Right cardiac atrium (tissue), 5 donors: Measurements from ENCODE around the gene INHBA. TPM values are rescaled to one million over a fixed set of nuclear protein-coding genes. Genes with fewer than 3 reads are reported as not detected.

Experiments used
- ATAC-seq, 2 donors: fragments of 200-7000 bp; cut with Tn5 transposase; one replicate each; pipeline versions ENCODE4 v1.8.0 to v1.9.1; 2020; ENCODE audit warnings: moderate library complexity in 2 of 2, mild to moderate bottlenecking in 1 of 2
- DNase-seq, 3 donors: peaks; one replicate each; pipeline ENCODE4 v3.0.0-alpha.2; 2020
- H3K27ac ChIP-seq: one replicate; pipeline ENCODE4 v1.5.1; 2013; ENCODE audit warnings: mild to moderate bottlenecking, low read length, control low read depth, moderate library complexity
- H3K27me3 ChIP-seq: one replicate; pipeline ENCODE4 v1.6.1; 2013; ENCODE audit not compliant: control insufficient read depth, insufficient read depth
- H3K4me1 ChIP-seq: one replicate; pipeline ENCODE4 v1.6.1; 2013; ENCODE audit warnings: low read length; ENCODE audit not compliant: control insufficient read depth, insufficient read depth
- H3K4me3 ChIP-seq: one replicate; pipeline ENCODE4 v1.5.1; 2013; ENCODE audit warnings: low read length, control low read depth
- H3K9me3 ChIP-seq: one replicate; pipeline ENCODE4 v1.6.1; 2013; ENCODE audit warnings: low read length; ENCODE audit not compliant: control insufficient read depth
- WGBS: extraction: QIAGEN DNeasy Blood & Tissue Kit; methylation state at CpG from one replicate; pipeline ENCODE4 v1.1.7; 2013; 5-methylcytosine and 5-hydroxymethylcytosine counted together
- intact Hi-C, 4 donors: fragments of 100-400 bp; cut with DNase I; formaldehyde crosslinking; loops; one replicate each; pipeline versions ENCODE4 v1.11.0 to v1.14.0; 2022 to 2023
- polyA plus RNA-seq: library from polyadenylated mRNA; stranded (reverse); fragments of 200-250 nt; gene quantifications from one replicate; pipeline ENCODE4 v1.2.3, GENCODE V29; 2013
- total RNA-seq, 4 donors: library from RNA; stranded (reverse); fragmentation: NEBNext Ultra II Directional; extraction: Animal tissue kit (Norgen Biotek cat#: 25700); gene quantifications; one replicate each; pipeline ENCODE4 v1.2.1, GENCODE V29; 2021
- donor health status: healthy with polysubstance abuse.
- donor health status: DM: no; HTN: yes; CAD: no.
- donor health status: DM: no; HTN: no; CAD: no.
- donor health status: DM: no; HTN: yes; CAD: no; lungs with severe emphysema.
- donor health status: DM: yes; HTN: yes; CAD: no.

Gene INHBA
- total and polyA plus RNA-seq, 5 donors: 3.3 to 66.4 (median 38.9) TPM

DNA sequence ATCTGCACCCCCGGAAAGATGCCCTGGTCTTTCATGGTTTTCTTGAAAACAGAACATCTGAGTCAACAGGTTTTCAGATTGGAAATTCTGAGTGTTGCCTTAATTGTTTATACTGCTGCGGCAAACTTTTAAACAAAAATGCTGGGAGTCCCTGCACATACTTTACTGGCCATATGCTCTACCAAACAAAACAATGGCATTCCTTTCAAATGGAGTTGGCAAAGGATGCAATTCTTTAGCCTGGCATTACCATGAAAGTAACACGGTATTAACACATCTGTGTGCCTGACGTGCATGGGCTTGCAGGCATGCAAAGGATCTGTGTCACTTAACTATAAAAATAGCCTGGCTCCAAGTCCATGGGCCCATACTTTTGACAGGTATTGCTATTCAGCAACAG, 4.2 kb downstream of the INHBA start:
- peaks cover 3% of the 10 kb centered on the region for H3K4me1 ChIP-seq
- 39% methylated on average over 4 of the region's 4 CpGs for whole genome bisulfite sequencing
- peak overlapping the region; percentile 70 for H3K4me3 ChIP-seq
- no peaks in the 10 kb centered on the region for H3K9me3 ChIP-seq
- intact Hi-C loops: loop anchor here in 1 of 4 donors (10.0 kb wide), 1 partner anchor 694 kb away; no protein-coding TSS in a partner anchor
- DNase-seq: no peak
- no peak for ATAC-seq
- no peaks in the 10 kb centered on the region for H3K27me3 ChIP-seq
- H3K27ac ChIP-seq: no peak overlapping the region

DNA sequence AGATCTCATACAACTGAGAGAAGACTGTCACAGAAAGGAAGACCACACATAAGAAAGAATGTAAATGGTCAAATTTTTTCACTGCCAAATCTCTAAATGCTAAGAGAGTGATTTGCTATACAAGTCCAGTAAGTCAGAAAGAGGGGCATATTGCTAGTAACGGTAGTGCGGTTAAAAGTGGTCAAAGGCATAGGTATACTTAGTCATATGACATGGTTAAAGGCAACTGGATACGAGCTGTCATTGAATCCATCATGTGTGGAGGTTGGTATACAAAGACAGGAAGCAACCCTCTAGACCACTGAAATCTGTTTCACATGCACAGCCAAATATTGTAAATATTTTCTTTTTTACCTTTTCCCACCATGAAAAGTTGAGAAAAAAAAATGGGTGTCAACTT, 4.8 kb downstream of the INHBA start:
- no peak overlapping the region for H3K4me3 ChIP-seq
- 76% methylated on average over 3 of the region's 3 CpGs for WGBS
- no peaks in the 10 kb centered on the region for H3K27me3 ChIP-seq
- intact Hi-C loops: loop anchor here in 1 of 4 donors (10.0 kb wide), 1 partner anchor 693 kb away; no protein-coding TSS in a partner anchor
- no peaks in the 10 kb centered on the region for H3K9me3 ChIP-seq
- peaks cover 3% of the 10 kb centered on the region for H3K4me1 ChIP-seq
- no peak overlapping the region for H3K27ac ChIP-seq
- ATAC-seq: no peak
- DNase-seq: no peak

DNA sequence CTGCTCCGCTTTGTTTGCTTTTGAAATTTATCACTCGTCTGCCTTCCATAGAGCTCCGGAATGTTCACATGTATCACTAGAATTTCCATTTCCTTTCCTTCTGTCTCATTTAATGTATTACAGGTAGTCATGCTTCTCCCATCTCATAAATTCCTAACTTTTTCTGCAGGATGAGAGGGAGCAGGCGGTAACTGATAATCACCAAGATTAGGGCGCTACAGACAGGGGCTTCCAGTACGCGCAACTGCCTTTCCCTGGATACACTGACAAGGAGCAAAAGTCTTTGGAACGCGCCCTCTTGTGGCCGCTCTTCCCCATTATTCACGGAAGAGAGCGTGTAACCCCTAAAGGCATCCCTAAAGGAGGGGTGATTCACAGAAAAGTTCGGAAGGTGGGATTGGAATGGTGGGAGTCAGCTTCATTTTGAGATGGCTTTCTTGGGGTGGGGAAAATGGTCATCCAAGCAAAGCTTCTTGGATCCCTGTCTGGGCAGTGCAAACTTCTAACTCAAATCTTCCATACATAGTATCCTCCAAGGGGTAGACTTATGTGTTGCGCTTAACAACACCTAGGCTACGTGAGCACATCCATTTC, 6.5 kb downstream of the INHBA start:
- no peak overlapping the region for H3K27ac ChIP-seq
- 19% methylated on average over 15 of the region's 15 CpGs for WGBS
- no peaks in the 10 kb centered on the region for H3K9me3 ChIP-seq
- peak; percentile 68 to 78 for ATAC-seq
- peaks cover 3% of the 10 kb centered on the region for H3K4me1 ChIP-seq
- peak; percentile 77 to 94 (median 88) for DNase-seq
- no peaks in the 10 kb centered on the region for H3K27me3 ChIP-seq
- H3K4me3 ChIP-seq: peak overlapping the region; percentile 40
- intact Hi-C loops: loop anchor here in 1 of 4 donors (10.0 kb wide), 1 partner anchor 692 kb away; no protein-coding TSS in a partner anchor

DNA sequence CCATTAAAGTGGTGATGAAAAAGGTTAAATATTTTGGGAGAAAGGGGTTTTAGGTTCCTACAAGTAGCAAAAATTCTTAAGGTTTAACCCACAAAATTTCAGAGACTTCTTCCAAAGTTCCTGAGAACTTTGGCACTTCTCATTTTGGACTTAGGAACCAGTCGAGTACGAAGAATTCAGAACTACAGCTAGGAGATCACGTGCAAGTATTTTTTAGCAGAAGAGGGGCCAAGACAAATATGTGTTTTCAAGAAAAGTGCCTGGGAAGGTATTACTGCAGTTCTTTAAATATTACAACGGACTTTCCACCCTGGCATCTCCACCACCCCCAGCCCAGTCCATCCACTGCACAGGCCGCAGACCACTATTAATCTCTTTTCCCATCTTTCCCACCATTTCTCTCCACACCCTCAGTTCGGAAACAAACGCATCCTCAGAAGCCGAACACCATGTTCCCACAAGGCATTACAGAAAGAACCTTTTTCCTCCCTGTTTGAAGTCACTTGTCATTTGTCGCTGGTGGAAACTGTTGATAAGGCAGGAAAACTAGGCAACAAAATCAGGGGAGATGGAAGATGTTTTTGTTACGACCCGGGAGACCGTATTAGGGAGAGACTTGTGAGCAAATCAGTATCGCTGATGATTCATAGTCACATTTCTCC, 7.1 kb downstream of the INHBA start:
- DNase-seq (no peak), ATAC-seq (peak; percentile 34 to 42)
- intact Hi-C loops: loop anchor here in 1 of 4 donors (10.0 kb wide), 1 partner anchor 691 kb away; no protein-coding TSS in a partner anchor
- no peaks in the 10 kb centered on the region for H3K27me3 ChIP-seq
- no peak overlapping the region for H3K27ac ChIP-seq
- peaks cover 3% of the 10 kb centered on the region for H3K4me1 ChIP-seq
- WGBS: 33% methylated on average over 13 of the region's 13 CpGs
- H3K4me3 ChIP-seq: peak overlapping the region; percentile 40
- no peaks in the 10 kb centered on the region for H3K9me3 ChIP-seq

DNA sequence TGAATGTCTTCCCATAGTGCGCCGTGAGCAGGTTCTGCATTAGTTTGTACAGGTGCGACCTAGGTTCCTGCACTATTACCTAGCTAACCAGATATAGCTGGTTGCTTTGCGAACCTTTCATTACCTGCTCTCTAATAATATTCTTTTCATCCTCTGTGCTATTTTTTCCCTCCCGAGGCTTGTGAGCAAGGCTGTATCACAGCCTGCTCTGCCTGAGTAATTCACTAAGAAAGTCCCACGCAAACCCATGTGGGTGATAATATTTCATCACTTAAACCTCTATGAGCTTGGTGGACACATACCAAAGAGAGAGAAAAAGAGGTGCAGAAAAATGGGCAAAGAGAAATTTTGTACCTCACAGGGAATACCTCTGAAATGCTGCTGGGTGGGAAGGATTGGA, 8.4 kb downstream of the INHBA start:
- Histone ChIP-seq H3K27ac (no peak overlapping the region), H3K4me3 (no peak overlapping the region), H3K27me3 (no peaks in the 10 kb centered on the region), H3K9me3 (no peaks in the 10 kb centered on the region), H3K4me1 (no peaks in the 10 kb centered on the region)
- 90% methylated on average over 6 of the region's 6 CpGs for WGBS
- intact Hi-C loops: loop anchor here in 1 of 4 donors (10.0 kb wide), 1 partner anchor 690 kb away; no protein-coding TSS in a partner anchor
- ATAC-seq (no peak), DNase-seq (no peak)

DNA sequence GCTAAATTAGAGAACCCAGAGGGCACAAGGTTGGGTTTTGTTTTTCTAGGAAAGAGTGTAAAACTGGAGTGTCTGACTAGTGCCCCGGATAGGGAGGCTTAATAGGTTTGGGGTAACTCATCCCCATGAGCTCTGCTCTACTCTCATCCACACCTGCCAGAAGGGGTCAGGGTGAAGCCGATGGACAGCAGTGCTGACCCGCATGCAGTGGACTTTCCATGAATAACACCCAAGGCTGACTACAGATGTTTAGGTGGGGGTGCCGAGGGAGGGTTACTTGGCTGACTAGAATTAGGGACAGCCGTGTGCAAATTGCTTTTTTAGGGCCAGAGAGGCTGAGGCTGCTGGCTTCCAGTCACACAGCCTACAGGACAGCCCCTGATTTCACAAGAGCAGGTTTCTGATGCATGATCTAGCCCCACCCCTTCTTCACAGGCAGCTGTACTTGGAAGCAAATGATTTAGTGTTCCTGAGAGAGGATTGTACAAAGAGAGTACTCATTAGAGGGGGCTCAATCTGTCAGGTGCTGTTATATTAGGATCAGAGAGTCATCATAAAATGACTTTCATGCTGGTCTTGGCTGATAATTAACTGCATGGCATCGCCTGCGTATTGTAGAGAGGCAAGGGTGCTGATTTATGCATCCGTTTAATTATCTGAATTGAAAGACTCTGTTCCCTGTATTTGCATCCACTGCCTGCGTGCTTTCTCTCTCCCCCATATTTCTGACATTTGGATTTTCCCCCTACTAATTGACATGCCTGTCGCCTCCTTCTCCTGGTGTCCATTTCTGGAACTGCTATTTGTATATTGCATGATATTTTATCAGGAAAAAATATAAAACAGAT, 9.5 kb downstream of the INHBA start:
- ATAC-seq (peak; percentile 39 to 55), DNase-seq (peak in 2 of 3 donors; percentile 24 to 53)
- no peak overlapping the region for H3K27ac ChIP-seq
- intact Hi-C loops: loop anchor here in 1 of 4 donors (10.0 kb wide), 1 partner anchor 689 kb away; no protein-coding TSS in a partner anchor
- H3K4me3 ChIP-seq: no peak overlapping the region
- H3K4me1 ChIP-seq: no peaks in the 10 kb centered on the region
- no peaks in the 10 kb centered on the region for H3K27me3 ChIP-seq
- WGBS: 78% methylated on average over 10 of the region's 10 CpGs
- no peaks in the 10 kb centered on the region for H3K9me3 ChIP-seq

DNA sequence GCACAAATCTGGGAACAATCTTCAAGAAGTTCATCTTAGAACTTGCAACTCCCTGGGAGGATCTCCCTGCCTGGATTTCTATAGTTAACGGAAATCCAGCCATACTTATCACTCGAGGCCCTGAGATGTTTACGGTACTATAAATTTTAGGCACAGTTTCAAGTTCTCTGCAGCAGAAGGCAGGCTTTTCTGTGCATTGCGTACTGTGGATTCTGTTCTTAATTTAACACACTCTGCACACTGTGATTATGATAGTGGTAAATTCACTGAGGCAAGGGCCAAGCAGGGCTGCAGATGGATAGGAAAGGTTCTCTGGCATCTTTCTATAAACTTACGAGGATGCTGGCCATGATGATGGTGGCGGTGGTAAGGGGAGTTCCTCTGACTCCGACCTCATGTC, 10.6 kb downstream of the INHBA start:
- DNase-seq: no peak
- 34% methylated on average over 7 of the region's 7 CpGs for WGBS
- no peaks in the 10 kb centered on the region for H3K4me1 ChIP-seq
- H3K9me3 ChIP-seq: no peaks in the 10 kb centered on the region
- H3K27ac ChIP-seq: no peak overlapping the region
- intact Hi-C loops: loop anchor here in 1 of 4 donors (10.0 kb wide), 1 partner anchor 687 kb away; no protein-coding TSS in a partner anchor
- no peak for ATAC-seq
- no peaks in the 10 kb centered on the region for H3K27me3 ChIP-seq
- no peak overlapping the region for H3K4me3 ChIP-seq

DNA sequence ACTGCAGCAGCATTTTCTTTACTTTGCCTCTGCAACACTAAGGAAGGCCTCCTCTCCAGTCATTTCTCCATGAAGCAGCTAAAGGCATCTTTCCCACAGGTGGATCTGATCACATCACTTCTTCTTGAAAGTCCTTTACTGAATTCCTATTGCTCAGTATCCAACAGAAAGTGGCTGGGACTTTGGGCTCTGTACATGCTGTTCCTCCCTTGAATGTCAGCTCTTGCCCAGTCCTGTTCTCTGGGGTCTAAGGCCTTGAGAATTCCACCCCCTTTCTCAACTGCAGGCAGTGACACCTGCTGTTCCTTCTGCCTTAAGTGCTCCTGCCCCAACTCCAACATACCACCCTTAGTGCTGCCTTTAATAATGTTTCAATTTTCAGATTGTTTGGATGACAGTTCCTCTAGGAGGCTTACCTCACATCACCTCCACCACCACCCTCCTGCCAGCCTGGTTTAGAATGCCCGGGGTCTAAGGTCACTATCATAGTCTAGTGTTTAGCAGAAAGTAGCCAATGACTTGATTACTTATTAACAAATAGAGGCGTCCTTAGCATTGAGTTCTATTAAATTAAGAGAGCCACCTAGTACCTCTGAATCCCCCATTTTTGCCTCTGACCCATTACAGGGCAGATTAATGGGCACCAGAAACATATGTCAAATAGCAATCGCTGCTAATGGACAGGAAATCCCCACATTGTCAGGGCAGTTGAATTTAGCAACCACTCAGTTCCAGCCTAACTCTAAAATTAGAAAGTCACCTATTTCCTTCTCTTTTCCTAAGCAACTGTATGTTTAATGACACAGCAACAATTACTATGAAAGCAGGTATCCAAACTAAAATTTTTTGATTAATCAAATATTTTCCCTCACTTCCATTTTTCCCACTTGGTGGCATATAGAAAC, 11.4 kb downstream of the INHBA start:
- no peaks in the 10 kb centered on the region for H3K9me3 ChIP-seq
- no peak overlapping the region for H3K4me3 ChIP-seq
- H3K27me3 ChIP-seq: no peaks in the 10 kb centered on the region
- H3K27ac ChIP-seq: no peak overlapping the region
- no peak for ATAC-seq
- WGBS: 71% methylated on average over 3 of the region's 3 CpGs
- no peaks in the 10 kb centered on the region for H3K4me1 ChIP-seq
- intact Hi-C loops: loop anchor here in 1 of 4 donors (10.0 kb wide), 1 partner anchor 687 kb away; no protein-coding TSS in a partner anchor
- DNase-seq: no peak

DNA sequence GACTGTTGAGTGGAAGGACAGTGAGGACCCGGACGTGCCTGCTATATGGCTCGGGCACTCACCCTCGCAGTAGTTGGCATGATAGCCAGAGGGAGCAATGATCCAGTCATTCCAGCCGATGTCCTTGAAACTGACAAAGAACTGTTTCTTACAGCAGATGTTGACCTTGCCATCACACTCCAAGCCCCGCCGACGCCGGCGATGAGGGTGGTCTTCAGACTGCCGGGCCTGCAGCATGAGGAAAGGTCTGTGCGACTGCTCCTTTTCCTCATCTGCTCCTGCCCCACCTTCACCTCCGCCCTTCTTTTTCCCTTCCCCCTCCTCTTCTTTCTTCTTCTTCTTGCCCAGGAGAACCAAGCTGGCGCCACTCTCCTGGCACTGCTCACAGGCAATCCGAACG, 13.1 kb downstream of the INHBA start:
- Histone ChIP-seq H3K27me3 (no peaks in the 10 kb centered on the region), H3K4me1 (no peaks in the 10 kb centered on the region), H3K4me3 (no peak overlapping the region), H3K9me3 (no peaks in the 10 kb centered on the region), H3K27ac (no peak overlapping the region)
- ATAC-seq: peak in 1 of 2 donors; percentile 5
- no peak for DNase-seq
- 93% methylated on average over 16 of the region's 16 CpGs for WGBS
- intact Hi-C loops: loop anchor here in 1 of 4 donors (10.0 kb wide), 1 partner anchor 685 kb away; no protein-coding TSS in a partner anchor

DNA sequence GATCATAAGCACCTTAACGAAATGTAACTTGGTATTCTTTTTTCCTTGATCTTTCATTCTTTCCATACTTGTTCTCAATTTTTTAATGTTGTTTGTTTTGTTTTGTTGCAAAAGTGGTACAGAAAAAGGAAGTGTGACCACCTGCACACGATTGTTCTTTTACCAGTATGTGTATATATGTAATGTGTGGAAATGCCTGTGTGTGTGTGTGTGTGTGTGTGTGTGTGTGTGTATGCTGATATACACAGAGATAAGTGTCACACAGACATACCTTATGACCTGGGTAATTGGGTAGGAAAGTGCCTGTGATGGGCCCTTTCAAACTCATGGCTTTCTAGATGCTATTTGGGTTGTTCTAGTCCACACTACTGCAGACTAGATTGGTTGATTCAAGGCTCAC, 14.0 kb downstream of the INHBA start:
- ATAC-seq (no peak), DNase-seq (no peak)
- no peaks in the 10 kb centered on the region for H3K9me3 ChIP-seq
- no peak overlapping the region for H3K4me3 ChIP-seq
- no peak overlapping the region for H3K27ac ChIP-seq
- intact Hi-C loops: no loop called here
- 77% methylated on average over 2 of the region's 2 CpGs for WGBS
- H3K27me3 ChIP-seq: no peaks in the 10 kb centered on the region
- no peaks in the 10 kb centered on the region for H3K4me1 ChIP-seq
